Measurements from ENCODE around the gene MTHFD1L.
"Not testable (repeated sequence)": the region's sequence is repeated elsewhere in the genome, so short reads cannot be mapped to it uniquely, and the experiment has no call there.

Gene MTHFD1L

GRCh38 chr6:151041686-151042085 lies 176.2 kb downstream of the MTHFD1L start:
- no peak for DNase-seq (ENCODE audit: low read depth)

- not testable (repeated sequence) for DNase-seq (ENCODE audit: low read depth)
These were observed 177.4 kb downstream of the MTHFD1L start for GRCh38 chr6:151042911-151043330.

GRCh38 chr6:151043944-151044343 lies 178.4 kb downstream of the MTHFD1L start:
- DNase-seq (ENCODE audit: low read depth): no peak

GRCh38 chr6:151044465-151045441 lies 179.3 kb downstream of the MTHFD1L start:
- DNase-seq (ENCODE audit: low read depth): peak; percentile 62

- not testable (repeated sequence) for DNase-seq (ENCODE audit: low read depth)
These were observed 180.2 kb downstream of the MTHFD1L start for GRCh38 chr6:151045511-151046222.

DNA sequence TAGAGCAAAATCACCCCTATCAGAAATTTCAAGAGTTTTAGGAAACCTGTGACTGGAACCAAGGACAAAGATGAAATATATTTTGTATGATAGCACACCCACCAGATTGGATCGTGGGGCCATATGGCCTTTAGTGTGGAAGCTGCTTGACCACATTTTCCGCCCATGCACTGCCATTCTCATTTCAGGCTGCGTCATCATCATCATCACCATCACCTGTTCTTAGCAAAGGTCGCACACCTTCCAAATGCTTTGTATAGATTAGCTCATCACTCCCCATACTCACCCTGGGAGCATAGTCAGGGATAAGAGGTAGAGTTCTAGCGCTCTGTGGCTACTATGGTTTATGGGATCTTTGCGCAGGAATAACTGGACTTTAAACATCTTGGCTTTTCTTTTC lies 185.7 kb downstream of the MTHFD1L start:
- DNase-seq (ENCODE audit: low read depth): no peak

DNA sequence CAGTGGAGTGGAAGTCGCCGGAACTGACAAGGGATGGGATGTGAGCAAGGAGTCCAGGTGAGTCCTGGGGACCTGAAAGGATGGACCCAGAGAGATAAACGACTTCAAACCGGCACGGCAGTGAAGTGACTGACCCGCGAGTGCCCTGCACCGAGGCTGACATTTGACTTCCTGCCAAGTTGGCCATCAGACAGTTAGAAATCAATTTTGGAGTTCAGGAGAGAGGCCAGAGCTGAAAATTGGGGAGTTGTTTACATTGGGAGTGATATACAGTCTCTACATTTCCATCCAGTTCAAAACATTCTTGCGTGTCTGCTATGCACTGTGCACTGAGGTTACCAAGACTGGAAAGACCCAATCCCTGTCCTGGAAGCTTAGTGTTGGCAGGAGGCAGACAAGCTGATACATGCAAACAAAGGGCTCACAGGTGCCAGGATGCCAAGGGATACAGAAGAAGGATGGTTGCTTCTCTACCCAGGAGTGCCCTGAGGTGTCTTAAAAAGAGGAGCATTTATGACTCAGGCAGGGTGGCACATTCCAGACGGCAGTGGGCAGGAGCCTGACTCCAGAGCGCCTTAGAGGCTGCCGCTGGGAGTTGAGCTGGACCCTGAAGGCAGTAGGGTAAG lies 186.6 kb downstream of the MTHFD1L start:
- no peak for DNase-seq (ENCODE audit: low read depth)

GRCh38 chr6:151054306-151054705 lies 188.8 kb downstream of the MTHFD1L start:
- DNase-seq (ENCODE audit: low read depth): no peak

DNA sequence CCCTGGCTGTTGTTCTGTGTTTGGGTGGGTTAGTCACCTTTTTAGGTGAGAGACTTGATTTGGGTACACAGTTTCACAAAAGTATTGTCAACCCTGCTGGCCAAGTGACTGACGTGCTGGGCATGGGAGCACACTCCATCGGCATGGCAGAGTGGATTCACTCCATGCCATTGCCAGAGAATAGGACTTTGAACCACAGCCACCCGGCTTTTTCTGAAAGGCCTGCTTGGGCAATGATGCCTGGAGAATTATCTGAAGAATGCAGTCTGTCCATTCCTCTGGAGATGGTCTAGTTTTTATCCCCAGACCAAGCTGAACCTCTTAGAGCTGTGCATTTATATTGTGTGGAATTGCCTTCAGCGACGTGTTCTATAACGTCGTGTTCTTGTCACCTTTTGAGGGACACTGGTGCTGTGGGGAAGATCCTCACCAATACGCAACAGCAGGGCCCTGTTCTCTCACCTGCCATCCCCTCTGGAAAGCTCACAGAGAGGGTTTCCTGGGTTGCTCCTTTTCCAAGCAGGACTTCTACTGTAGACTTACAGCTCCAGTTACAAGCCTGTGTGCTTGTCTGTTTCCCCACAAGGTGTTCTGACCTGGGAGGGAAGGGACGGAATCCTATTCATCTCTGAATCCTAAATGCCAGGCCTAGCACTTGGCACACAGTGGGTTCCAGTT lies 190.9 kb downstream of the MTHFD1L start:
- no peak for DNase-seq (ENCODE audit: low read depth)

GRCh38 chr6:151057061-151057460 lies 191.6 kb downstream of the MTHFD1L start:
- DNase-seq (ENCODE audit: low read depth): no peak

DNA sequence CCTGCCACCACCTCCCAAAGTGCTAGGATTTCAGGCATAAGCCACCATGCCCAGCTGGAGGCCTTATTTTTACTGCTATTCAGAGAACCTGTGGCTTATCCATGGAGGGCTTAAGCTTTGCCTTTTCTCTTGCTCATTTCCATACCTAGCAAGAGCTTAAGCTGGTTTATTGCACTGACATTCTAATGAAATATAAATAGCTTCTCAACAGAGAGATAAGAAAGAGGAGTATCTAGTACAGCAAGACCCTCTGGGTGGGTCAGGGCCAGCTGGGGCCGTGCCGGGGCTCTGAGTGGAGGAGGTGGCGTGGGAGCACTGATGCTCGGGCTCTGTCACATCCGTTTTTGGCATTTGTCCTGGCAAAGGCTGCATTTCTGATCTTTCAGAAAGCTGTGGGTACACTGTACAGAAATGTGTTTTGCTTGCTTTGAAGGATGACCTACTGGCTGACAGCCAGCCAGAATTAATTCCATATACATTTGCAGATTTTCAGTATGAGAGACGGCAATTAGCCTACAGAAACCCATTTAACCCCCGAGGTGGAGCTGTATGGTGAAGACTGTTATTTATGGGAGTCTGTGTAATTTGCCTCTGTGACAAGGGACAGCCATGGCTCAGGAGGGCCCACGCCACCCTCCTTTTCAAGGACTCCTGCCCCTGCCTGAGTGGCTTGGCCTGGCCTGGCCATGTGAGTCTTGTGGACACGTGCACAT lies 192.7 kb downstream of the MTHFD1L start:
- no peak for DNase-seq (ENCODE audit: low read depth)

GRCh38 chr6:151059612-151060095 lies 194.2 kb downstream of the MTHFD1L start:
- no peak for DNase-seq (ENCODE audit: low read depth)

- peak; percentile 89 for DNase-seq (ENCODE audit: low read depth)
These were observed 194.7 kb downstream of the MTHFD1L start for GRCh38 chr6:151060096-151060765.

DNA sequence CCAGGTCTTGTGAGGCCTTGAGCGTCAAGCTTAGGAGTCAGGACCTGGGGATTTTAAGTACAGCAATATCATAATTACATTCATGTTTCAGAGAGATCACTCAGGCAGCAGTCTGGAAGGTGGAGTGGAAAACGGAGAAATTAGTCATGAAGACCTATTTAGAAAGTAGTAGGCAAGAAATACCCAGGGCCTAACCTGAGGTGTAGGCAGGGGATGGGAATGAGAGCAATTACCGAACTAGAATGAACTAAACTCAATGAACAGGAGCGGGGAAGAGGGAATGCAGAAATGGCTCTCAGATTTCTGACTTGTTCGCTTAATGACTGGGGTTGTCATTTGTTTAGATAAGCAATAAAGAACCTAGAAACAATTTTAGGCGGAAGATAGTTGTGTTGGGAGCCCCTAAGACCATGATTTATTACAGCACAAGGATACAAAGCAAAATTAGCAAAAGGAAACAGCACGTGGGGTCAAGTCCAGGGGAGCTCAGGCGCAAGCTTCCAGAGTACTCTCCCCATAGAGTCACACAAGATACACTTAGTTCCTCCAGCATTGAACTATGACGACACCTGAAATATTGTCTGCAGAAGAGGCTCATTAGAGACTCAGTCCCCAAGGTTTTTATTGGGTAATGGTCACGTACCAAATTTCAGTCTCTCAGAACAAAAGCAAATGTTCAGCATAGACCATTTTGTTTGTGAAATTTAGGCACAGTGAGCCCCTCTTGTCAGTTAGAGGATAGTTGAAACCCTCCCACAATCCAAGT lies 195.4 kb downstream of the MTHFD1L start:
- DNase-seq (ENCODE audit: low read depth): no peak

- no peak for DNase-seq (ENCODE audit: low read depth)
These were observed 197.8 kb downstream of the MTHFD1L start for GRCh38 chr6:151063352-151063751.

- DNase-seq (ENCODE audit: low read depth): no peak
These were observed 198.5 kb downstream of the MTHFD1L start for GRCh38 chr6:151063842-151064647.

- no peak for DNase-seq (ENCODE audit: low read depth)
These were observed 199.7 kb downstream of the MTHFD1L start for GRCh38 chr6:151065027-151065815.
